OCI-M2 (cell line): ENCODE measurements around the gene SUZ12.
"Not testable (repeated sequence)": the region's sequence is repeated elsewhere in the genome, so short reads cannot be mapped to it uniquely, and the experiment has no call there.

Source experiments
- DNase-seq: peaks from one replicate; lab custom pipeline; 2025; ENCODE audit not compliant: unreplicated experiment; lab: John Stamatoyannopoulos, UW

SUZ12 gene

GRCh38 chr17:31951953-31952352 is 15.1 kb downstream of the SUZ12 start:
- not testable (repeated sequence) for DNase-seq

- not testable (repeated sequence) for DNase-seq
Observed at GRCh38 chr17:31964131-31964530, 27.3 kb downstream of the SUZ12 start.

GRCh38 chr17:31967648-31968047 is 30.8 kb downstream of the SUZ12 start:
- no peak for DNase-seq

- not testable (repeated sequence) for DNase-seq
Observed at GRCh38 chr17:31970416-31970815, 33.6 kb downstream of the SUZ12 start.

- DNase-seq, result not testable (repeated sequence)
Observed at GRCh38 chr17:31974269-31975071, 37.7 kb downstream of the SUZ12 start.

GRCh38 chr17:31975391-31975790 is 38.6 kb downstream of the SUZ12 start:
- not testable (repeated sequence) for DNase-seq

GRCh38 chr17:31991821-31992220 is 55.0 kb downstream of the SUZ12 start:
- DNase-seq, result not testable (repeated sequence)

GRCh38 chr17:31997005-31997404 is 60.2 kb downstream of the SUZ12 start:
- no peak for DNase-seq

- DNase-seq, result no peak
Observed at GRCh38 chr17:32006957-32007462, 70.2 kb downstream of the SUZ12 start, which contains the start of gene LRRC37B. Gene LRRC37B, plus strand, starts transcription at chr17:32007383. Its CDS starts 14,010 bp downstream, at chr17:32021393.

GRCh38 chr17:32007463-32008298 is 70.9 kb downstream of the SUZ12 start:
- DNase-seq, result no peak

- no peak for DNase-seq
Observed at GRCh38 chr17:32009262-32009542, 72.4 kb downstream of the SUZ12 start.

GRCh38 chr17:32010114-32010513 is 73.3 kb downstream of the SUZ12 start:
- DNase-seq, result no peak

GRCh38 chr17:32015245-32016013 is 78.6 kb downstream of the SUZ12 start:
- DNase-seq, result no peak

- no peak for DNase-seq
Observed at GRCh38 chr17:32016231-32016630, 79.4 kb downstream of the SUZ12 start.

- DNase-seq, result no peak
Observed at GRCh38 chr17:32019228-32019627, 82.4 kb downstream of the SUZ12 start.

GRCh38 chr17:32020943-32021614 is 84.3 kb downstream of the SUZ12 start:
- DNase-seq, result no peak

GRCh38 chr17:32021615-32021955 is 84.8 kb downstream of the SUZ12 start:
- DNase-seq, result no peak

- not testable (repeated sequence) for DNase-seq
Observed at GRCh38 chr17:32022554-32022953, 85.7 kb downstream of the SUZ12 start.

GRCh38 chr17:32027271-32027670 is 90.5 kb downstream of the SUZ12 start:
- DNase-seq, result not testable (repeated sequence)

GRCh38 chr17:32033223-32033622 is 96.4 kb downstream of the SUZ12 start:
- DNase-seq, result no peak

- DNase-seq, result not testable (repeated sequence)
Observed at GRCh38 chr17:32033812-32034211, 97.0 kb downstream of the SUZ12 start.
